GM21423 (cell line): ENCODE measurements around the gene XRCC5.

Experiments used
- ATAC-seq: cut with Tn5 transposase; IDR thresholded peaks from one replicate; pipeline ENCODE4 v1.9.1; 2021; ENCODE audit warnings: mild to moderate bottlenecking, moderate library complexity; ENCODE audit not compliant: unreplicated experiment

Gene XRCC5

GRCh38 chr2:216222650-216223352 lies 113.7 kb downstream of the XRCC5 start:
- peak; percentile 60 for ATAC-seq

GRCh38 chr2:216224388-216224787 lies 115.2 kb downstream of the XRCC5 start:
- ATAC-seq = no peak

GRCh38 chr2:216229277-216229914 lies 120.2 kb downstream of the XRCC5 start:
- no peak for ATAC-seq

- ATAC-seq = no peak
Measured at GRCh38 chr2:216231867-216232266, 122.7 kb downstream of the XRCC5 start.

- ATAC-seq = no peak
Measured at GRCh38 chr2:216232721-216233120, 123.6 kb downstream of the XRCC5 start.

- ATAC-seq = no peak
Measured at GRCh38 chr2:216233281-216233995, 124.3 kb downstream of the XRCC5 start.

- ATAC-seq = no peak
Measured at GRCh38 chr2:216234106-216234505, 125.0 kb downstream of the XRCC5 start.

- ATAC-seq = no peak
Measured at GRCh38 chr2:216235462-216235861, 126.3 kb downstream of the XRCC5 start.

- ATAC-seq = no peak
Measured at GRCh38 chr2:216235896-216236295, 126.7 kb downstream of the XRCC5 start.

- ATAC-seq = no peak
Measured at GRCh38 chr2:216236486-216236885, 127.3 kb downstream of the XRCC5 start.

GRCh38 chr2:216242365-216242764 lies 133.2 kb downstream of the XRCC5 start:
- ATAC-seq = no peak

GRCh38 chr2:216243026-216243425 lies 133.9 kb downstream of the XRCC5 start:
- no peak for ATAC-seq

- ATAC-seq = no peak
Measured at GRCh38 chr2:216245391-216245975, 136.3 kb downstream of the XRCC5 start.

GRCh38 chr2:216246766-216247165 lies 137.6 kb downstream of the XRCC5 start:
- no peak for ATAC-seq
